Myocyte (in vitro differentiated cells): Measurements from ENCODE around the gene DEFB108B. TPM values are rescaled to one million over a fixed set of nuclear protein-coding genes. Genes with fewer than 3 reads are reported as not detected.
"Not testable (repeated sequence)": the region's sequence is repeated elsewhere in the genome, so short reads cannot be mapped to it uniquely, and the experiment has no call there.

Experiments
- DNase-seq: peaks from one replicate; pipeline ENCODE4 v3.0.0-alpha.2; 2012; ENCODE audit warnings: low read depth
- total RNA-seq: library from RNA; depleted of rRNA; stranded (reverse); fragments of >200 nt; gene quantifications from 2 replicates; pipeline ENCODE4 v1.2.3, GENCODE V29; 2014

The DEFB108B gene
- total RNA-seq, 1 donor from 2014 or later = not detected

DNA sequence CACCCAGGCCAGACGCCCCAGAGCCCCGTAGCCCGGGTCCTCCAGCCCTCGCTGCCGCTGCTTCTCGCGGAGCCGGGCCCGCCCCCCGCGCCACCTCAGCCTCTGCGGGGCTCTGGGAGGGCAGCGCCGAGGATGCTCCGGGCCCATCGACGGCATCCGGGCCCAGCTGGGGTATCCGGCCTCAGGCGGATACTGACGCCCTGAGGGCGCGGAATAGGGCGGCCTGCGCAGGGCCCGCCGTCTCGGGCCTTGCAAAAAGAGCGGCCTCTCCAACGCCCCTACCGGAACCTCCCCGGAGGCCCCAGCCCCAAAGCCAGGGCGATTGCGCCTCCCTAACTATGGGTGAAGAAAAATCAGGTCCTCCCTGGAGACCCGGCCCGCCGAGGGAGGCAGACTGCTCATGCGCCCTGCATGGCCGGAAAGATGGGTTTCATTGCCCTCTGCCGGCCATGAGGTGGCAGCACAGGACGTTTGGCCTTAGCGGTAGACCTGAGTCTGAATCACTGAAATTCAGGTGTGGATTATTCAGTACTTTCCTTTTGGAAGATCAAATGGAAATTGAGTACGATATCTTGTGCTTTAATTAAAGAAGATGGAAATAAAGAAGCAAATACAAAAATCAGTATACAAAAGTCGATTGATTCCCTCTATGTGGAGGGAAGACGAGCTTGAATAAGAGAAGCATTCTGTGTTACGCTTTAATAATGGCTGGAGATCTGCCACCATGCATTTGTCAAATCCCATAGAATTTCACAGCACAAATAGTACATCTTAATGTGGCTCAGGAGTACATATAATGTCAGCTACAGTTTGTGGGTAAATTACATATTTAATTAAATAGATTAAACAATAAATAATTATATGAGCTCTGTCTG is 19.3 kb upstream of the DEFB108B start:
- peak; percentile 55 for DNase-seq

DNA sequence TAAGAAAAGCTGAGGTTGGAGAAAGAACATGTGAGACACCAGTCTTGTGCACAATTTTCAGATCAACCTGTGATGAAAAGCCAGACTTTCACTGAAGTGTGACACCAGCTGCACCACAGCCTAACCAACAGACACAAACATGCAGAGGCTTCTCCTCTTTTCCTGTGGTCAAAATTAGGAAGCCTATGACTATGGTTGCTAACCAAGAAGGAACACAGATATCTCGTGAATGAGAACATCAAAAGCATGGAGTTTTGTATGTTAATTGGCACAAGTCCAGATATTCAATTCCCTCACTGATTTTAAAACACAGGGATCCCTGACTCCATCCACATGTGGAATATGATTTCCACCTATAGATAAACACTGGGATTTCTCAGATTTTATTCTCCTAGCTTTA is 11.5 kb upstream of the DEFB108B start:
- DNase-seq = not testable (repeated sequence)

DNA sequence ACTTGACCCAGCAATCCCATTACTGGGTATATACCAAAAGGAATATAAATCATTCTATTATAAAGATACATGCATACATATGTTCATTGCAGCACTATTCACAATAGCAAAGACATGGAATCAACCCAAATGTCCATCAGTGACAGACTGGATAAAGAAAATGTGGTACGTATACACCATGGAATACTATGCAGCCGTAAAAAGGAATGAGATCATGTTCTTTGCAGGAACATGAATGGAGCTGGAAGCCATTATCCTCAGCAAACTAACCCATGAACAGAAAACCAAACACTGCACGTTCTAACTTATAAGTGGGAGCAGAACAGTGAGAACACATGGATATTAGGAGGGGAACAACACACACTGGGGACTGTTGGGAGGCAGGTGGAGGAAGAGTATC is 3.8 kb upstream of the DEFB108B start:
- DNase-seq = not testable (repeated sequence)

DNA sequence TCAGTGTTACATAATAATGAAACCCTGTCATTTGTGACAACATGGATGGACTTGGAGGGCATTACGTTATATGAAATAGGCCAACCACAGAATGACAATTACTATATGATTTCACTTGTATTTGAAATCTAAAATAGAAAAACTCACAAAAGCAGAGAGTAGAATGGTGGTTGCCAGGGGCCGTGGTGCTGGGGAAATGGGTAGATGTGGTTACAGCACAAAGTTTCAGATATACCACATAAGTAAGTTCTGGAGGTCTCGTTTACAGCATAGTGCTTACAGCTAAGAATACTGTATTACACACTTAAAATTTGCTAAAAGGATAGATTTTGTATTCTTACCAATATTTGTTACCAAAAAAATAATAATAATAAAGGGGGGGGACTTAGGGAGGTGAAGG is 3.3 kb upstream of the DEFB108B start:
- DNase-seq = not testable (repeated sequence)

DNA sequence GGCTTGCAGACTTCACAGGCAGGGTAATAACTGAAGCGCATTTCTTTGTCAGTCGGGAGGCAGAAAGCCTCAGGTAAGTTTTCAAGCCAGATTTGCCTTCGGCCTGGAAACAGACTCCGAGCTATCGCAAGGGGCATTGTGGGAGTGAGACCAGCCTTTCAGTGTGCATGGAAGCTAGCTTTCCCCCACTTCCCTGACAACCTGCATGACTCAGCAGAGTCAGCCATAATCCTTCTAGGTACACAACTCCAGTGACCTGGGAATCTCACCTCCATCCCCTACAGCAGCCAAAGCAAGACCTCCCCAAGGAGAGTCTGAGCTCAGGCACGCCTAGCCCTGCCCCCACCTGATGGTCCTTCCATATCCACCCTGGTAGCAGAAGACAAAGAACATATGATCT is 9.7 kb downstream of the DEFB108B start:
- not testable (repeated sequence) for DNase-seq

DNA sequence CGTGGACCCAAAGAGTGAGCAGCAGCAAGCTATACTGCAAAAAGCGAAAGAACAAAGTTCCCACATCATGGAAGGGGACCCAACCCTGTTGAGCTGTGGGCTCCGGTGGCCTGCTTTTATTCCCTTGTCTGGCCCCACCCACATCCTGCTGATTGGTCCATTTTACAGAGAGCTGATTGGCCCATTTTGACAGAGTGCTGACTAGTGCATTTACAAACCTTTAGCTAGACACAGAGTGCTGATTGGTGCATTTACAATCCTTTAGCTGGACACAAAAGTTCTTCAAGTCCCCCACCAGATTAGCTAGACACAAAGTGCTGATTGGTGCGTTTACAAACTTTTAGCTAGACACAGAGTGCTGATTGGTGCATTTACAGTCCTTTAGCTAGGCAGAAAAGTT is 10.4 kb downstream of the DEFB108B start:
- DNase-seq = not testable (repeated sequence)

DNA sequence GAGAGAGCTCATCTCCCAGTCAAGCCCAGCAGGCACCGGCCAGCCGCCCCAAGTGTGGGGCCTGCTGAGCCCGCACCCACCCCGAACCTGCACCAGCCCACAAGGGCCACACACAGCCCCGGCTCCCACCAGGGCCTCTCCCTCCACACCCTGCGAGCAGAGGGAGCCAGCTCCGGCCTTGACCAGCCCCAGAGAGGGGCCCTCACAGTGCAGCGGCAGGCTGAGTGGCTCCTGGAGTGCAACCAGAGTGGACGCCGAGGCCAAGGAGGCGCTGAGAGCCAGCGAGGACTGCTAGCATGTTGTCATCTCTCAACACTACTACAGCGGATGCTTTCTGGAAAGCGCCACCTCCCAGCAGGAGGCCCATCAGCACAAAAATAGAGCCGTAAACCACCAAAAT is 10.9 kb downstream of the DEFB108B start:
- DNase-seq = no peak

DNA sequence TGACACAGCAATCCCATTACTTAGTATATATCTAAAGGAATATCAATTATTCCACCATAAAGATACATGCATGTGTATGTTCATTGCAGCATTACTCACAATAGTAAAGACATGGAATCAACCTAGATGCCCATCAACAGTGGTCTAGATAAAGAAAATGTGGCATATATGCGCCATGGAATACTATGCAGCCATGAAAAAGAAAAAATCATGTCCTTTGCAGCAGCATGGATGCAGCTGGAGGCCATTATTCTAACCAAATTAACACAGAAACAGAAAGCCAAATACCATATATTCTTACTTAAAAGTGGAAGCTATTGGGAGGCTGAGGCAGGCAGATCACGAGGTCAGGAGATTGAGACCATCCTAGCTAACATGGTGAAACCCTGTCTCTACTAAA is 20.9 kb downstream of the DEFB108B start:
- DNase-seq = not testable (repeated sequence)

DNA sequence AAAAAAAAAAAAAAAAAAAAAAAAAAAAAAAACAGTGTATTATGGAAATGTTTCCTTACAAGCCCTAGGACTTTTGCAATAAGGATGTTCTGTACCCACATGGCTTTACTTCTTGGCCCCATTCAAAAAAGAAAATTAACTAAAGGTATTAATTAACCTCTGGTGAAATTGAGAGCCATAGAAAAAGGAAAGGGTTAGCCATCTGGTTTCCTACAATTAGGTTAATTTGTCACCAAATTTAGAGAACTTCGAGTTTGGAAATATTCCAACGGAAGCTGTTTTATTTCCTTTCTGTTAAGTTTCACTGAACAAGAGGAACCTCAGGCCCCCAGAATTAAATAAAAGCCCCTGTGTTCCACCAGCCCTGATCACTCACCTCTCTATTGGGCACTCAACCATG is 22.9 kb downstream of the DEFB108B start:
- not testable (repeated sequence) for DNase-seq

DNA sequence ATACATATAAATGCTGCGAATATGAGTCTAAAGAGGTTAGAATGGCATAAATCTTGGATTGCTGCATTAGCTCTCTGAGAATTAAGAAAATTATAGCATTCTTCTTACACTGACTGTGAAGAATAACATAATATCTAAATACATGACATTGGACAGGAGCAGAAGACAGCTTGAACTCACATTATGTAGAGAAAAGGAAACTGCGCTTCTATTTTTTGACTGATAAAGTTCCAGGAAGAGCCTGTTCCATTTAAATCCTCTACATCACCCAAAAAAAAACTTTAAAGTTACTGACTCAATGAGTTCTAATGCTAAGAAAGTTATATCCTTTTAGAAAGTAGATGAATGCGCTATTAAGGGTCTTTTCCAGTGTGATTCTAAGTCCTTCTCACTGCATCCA is 27.8 kb downstream of the DEFB108B start:
- not testable (repeated sequence) for DNase-seq

DNA sequence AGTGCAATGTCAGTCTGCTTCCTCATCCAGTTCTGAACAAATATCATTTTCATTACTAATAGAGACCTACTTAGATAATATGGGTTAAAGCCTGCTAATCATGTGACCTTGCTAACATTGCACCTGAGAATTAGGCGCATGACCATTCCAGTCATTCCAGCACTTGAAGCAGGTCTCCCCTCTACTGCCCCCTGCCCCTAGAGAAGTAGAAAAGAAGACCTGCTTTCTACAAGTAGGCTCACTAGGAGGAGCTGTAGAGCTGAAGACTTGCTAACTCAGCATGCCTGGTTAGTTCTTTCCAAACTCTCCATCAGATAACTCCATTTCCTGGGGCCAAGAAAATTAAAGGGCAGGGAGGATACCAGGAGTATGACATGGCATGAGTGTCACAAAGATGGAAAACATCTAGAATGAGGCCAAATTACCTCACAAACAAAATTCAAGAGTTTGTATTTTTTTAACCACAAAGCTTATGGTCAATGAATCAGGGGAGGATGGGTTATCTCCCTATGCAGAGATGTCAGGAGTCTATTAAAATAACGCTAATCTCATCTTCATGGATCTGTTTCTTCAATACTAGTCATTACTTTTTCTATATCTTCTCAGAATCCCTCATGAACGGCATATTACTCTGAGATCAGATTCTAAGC is 31.1 kb downstream of the DEFB108B start:
- peak; percentile 56 for DNase-seq

DNA sequence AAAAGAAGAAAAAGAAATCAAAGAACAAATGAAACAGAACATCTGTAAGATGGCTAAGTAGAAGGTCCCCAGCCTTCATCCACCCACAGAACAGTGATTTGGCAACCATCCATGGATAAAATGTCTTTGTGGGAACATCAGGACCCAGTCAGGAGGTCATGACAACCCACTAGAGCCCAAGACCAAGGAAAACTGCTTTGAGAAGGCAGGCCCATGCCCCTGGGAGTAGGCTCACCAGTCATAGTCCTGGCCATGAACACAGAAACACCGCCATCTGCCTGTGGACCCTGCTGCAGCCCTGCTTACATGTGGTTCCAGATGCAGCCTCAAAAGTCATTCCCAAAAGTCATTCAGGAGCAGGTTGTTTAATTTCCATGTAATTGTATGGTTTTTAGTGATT is 34.2 kb downstream of the DEFB108B start:
- not testable (repeated sequence) for DNase-seq

DNA sequence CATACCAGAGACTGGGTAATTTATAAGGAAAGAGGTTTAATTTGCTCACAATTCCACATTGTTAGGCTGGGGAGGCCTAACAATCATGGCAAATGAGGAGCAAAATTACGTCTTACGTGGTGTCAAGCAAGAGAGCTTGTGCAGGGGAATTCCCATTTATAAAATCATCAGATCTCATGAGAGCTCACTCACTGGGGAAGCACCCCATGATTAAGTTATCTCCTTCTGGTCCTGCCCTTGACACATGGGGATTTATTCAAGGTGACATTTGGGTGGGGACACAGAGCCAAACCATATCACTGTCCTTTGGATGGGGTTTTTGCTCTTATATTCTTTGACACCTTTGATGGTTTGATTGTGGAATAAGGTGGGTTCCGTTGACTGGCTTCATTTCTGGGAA is 36.9 kb downstream of the DEFB108B start:
- DNase-seq = not testable (repeated sequence)

DNA sequence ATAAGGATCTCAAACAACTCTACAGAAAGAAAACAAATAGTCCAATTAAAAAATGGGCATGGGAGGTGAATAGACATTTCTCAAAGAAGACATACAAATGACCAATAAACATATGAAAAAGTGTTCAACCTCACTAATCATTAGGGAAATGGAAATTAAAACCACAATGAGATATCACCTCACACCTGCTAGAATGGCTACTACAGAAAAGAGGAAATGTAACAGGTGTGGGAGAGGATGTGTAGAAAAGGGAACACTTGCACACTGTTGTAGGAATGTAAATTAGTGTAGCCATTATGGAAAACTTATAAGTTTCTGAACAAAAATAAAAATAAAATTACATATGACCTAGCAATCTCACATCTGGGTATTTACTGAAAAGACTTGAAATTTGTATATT is 37.7 kb downstream of the DEFB108B start:
- DNase-seq = not testable (repeated sequence)

DNA sequence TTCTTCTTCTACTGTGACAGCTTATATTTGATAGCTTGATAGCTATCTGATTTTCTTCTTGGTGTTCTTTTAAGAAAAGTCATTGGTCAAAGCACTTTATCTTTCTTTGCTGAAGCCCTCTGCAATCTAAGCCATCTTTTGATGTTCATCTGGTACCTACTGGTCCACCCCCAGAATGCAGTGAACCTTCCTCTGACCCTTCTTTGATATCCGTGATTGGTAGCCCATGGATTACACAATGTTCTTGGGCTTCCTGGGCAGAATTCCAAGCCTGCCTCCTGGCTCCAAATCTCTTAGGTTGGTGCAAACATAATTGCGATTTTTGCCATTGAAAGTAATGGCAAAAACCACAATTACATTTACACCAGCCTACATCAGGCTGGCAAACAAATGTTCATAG is 43.3 kb downstream of the DEFB108B start:
- not testable (repeated sequence) for DNase-seq

DNA sequence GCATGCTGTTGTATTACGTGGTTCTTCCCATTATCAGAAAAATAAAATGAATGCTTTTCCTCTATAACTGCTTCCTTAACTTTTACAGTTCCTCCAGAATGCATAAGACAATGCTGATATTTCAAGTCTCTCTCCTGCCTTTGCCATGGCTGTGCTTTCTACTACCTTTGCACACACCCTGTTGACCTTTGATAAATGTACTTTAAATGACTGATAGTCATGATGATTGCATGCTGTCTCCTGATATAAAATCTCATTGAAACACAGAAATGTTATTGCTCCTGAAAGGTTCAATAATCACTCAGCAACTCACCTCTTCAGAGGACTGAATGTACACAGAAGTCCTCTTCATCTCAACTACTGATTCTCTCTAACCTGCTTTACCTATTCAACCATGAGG is 45.1 kb downstream of the DEFB108B start, which contains the start of gene DEFB131B:
DEFB131B (plus strand) TSS at position 395 of the 400 bp plus-strand sequence; CDS start at position 395, 0 bp downstream.
- DNase-seq = not testable (repeated sequence)

DNA sequence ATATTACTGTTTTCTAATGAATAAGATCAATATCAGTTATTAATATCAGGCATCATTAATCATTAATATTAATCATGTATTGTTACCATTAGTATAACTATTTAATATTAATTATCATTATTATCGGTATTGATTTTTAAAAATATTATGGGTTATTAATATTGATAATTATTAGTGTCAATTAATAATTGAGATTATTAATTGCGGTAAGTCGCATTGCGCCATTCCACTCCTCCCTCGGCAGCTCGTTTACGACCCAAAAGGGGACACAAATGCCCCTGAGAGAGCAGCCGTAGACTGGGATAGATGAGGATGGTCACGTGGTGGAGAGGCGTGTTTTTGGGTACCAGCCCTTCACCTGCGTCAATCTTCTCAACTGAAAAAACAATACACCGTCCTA is 52.8 kb downstream of the DEFB108B start:
- DNase-seq = not testable (repeated sequence)

Other genes with a start within 250 kb of the DEFB108B start
- gene DEFB131B, start 45.3 kb downstream of the DEFB108B start, total RNA-seq = not detected in 2 replicates
- gene XNDC1N, start 95.4 kb downstream of the DEFB108B start, total RNA-seq = 2.7 and 3.0 TPM in 2 replicates
- 45.3 and 54.3 TPM in 2 replicates for gene RNF121, start 95.8 kb downstream of the DEFB108B start, total RNA-seq
- gene IL18BP, start 165.7 kb downstream of the DEFB108B start, total RNA-seq = 2.4 and 4.1 TPM in 2 replicates
- gene NUMA1, start 247.3 kb downstream of the DEFB108B start, total RNA-seq = 177 and 218 TPM in 2 replicates
- 2.7 and 4.0 TPM in 2 replicates for gene LRRC51, start 247.7 kb downstream of the DEFB108B start, total RNA-seq